ENCODE data around the gene FBXW5. TPM values are rescaled to one million over a fixed set of nuclear protein-coding genes. Genes with fewer than 3 reads are reported as not detected.

FBXW5 gene
- total RNA-seq, 2 donors from 2014 or later = 156 to 161 TPM

- H3K27ac ChIP-seq = no peak overlapping the region
- peaks cover 24% of the 10 kb centered on the region for H3K4me1 ChIP-seq
- ATAC-seq = no peak
- no peaks in the 10 kb centered on the region for H3K36me3 ChIP-seq (replicated peaks in 1 of 2; ENCODE audit: insufficient read depth in 1 of 2, low read depth in 2 of 2)
- H3K27me3 ChIP-seq = peaks cover 0 to 5% of the 10 kb centered on the region in 2 donors
- no peak for DNase-seq
- 91 to 97% methylated on average over 4 of the region's 4 CpGs for WGBS, 2 donors
- no peaks in the 10 kb centered on the region for H3K9me3 ChIP-seq
- intact Hi-C loops (cut with DNase I) = no loop called here
- H3K4me3 ChIP-seq = no peak overlapping the region
- TF ChIP-seq POLR2A (IDR thresholded peaks at IDR 0.05) (no peak), CTCF (IDR thresholded peaks at IDR 0.05) (no peak)
Observed at GRCh38 chr9:136988872-136989271, 44.3 kb upstream of the FBXW5 start.

DNA sequence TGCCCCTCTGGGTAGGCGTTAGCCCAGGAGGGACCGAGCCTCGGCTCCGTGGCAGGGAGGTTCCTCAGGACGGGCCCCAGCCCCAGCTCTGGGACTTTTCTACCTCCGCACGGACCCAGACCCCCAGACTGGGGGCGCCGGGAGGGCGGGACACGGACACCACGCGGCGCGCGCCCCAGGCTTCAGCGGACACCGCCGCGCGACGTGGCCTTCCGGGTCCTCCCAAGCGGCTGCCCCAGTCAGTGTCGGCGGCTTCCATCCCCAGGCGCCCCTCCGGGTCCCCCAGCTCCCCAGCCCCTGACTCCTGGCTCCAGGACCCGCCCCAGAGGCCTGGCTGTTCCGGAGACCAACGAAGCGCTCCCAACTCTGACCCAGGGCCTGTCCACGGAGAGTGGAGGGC is 41.3 kb upstream of the FBXW5 start:
- DNase-seq = no peak
- no peak for ATAC-seq
- H3K27ac ChIP-seq = no peak overlapping the region
- H3K36me3 ChIP-seq (replicated peaks in 1 of 2; ENCODE audit: insufficient read depth in 1 of 2, low read depth in 2 of 2) = no peaks in the 10 kb centered on the region
- H3K4me1 ChIP-seq = peaks cover 6% of the 10 kb centered on the region
- intact Hi-C loops (cut with DNase I) = no loop called here
- no peak overlapping the region for H3K4me3 ChIP-seq
- 41 to 89% methylated on average over 3 to 15 of the region's 33 CpGs for WGBS, 2 donors
- H3K27me3 ChIP-seq = peaks cover 0 to 5% of the 10 kb centered on the region in 2 donors
- H3K9me3 ChIP-seq = no peaks in the 10 kb centered on the region
- TF ChIP-seq POLR2A (IDR thresholded peaks at IDR 0.05) (no peak), CTCF (IDR thresholded peaks at IDR 0.05) (no peak)

- ATAC-seq (no peak), DNase-seq (no peak)
- H3K27me3 ChIP-seq = peaks cover 0 to 5% of the 10 kb centered on the region in 2 donors
- no peak for TF ChIP-seq CTCF (IDR thresholded peaks at IDR 0.05)
- no peak for TF ChIP-seq POLR2A (IDR thresholded peaks at IDR 0.05)
- H3K27ac ChIP-seq = no peak overlapping the region
- WGBS, 2 donors = 15 to 33% methylated on average over 12 to 34 of the region's 48 CpGs
- intact Hi-C loops (cut with DNase I) = no loop called here
- H3K36me3 ChIP-seq (replicated peaks in 1 of 2; ENCODE audit: insufficient read depth in 1 of 2, low read depth in 2 of 2) = no peaks in the 10 kb centered on the region
- H3K9me3 ChIP-seq = no peaks in the 10 kb centered on the region
- peaks cover 6% of the 10 kb centered on the region for H3K4me1 ChIP-seq
- H3K4me3 ChIP-seq = no peak overlapping the region
Observed at GRCh38 chr9:136985027-136985602, 40.6 kb upstream of the FBXW5 start.

DNA sequence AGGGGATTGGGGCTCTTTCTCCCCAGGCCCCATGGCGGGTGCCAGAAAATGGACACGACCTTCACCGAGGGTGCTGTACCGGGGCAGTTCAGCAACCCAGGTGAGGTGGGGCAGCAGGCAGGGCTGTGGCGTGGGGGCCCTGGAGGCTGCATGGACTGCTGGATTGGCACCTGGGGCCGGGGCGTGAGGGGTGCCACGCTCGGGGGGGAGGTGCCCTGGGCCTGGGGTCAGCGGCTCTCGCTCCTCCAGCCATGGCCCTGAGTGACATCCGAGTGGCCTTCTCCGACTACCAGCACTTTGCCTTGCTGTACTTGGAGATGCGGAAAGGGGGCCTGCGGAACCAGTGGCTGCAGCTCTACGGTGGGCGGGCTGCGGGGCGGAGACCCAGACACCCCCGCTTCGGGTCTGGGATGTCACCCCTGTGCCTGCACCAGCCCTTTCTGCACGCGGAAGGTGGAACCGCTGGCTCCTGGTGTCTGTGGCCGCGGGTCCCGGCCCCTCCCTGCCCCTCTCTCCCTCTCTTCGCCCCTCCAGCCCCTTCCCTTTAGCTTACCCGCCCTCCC is 40.0 kb upstream of the FBXW5 start:
- Histone ChIP-seq H3K9me3 (no peaks in the 10 kb centered on the region), H3K4me1 (peaks cover 6% of the 10 kb centered on the region), H3K36me3 (replicated peaks in 1 of 2; ENCODE audit: insufficient read depth in 1 of 2, low read depth in 2 of 2) (no peaks in the 10 kb centered on the region), H3K4me3 (no peak overlapping the region), H3K27me3 (peaks cover 0 to 5% of the 10 kb centered on the region in 2 donors), H3K27ac (no peak overlapping the region)
- no peak for ATAC-seq
- intact Hi-C loops (cut with DNase I) = no loop called here
- no peak for DNase-seq
- TF ChIP-seq POLR2A (IDR thresholded peaks at IDR 0.05) (no peak), CTCF (IDR thresholded peaks at IDR 0.05) (no peak)
- 52 to 53% methylated on average over 15 to 25 of the region's 29 CpGs for WGBS, 2 donors
